EL (cell line): ENCODE results near the gene SPATC1L.
"Not testable (repeated sequence)": the region's sequence is repeated elsewhere in the genome, so short reads cannot be mapped to it uniquely, and the experiment has no call there.

ENCODE experiments used
- DNase-seq: peaks from one replicate; pipeline ENCODE4 v3.0.0-alpha.2; 2016

SPATC1L gene

DNA sequence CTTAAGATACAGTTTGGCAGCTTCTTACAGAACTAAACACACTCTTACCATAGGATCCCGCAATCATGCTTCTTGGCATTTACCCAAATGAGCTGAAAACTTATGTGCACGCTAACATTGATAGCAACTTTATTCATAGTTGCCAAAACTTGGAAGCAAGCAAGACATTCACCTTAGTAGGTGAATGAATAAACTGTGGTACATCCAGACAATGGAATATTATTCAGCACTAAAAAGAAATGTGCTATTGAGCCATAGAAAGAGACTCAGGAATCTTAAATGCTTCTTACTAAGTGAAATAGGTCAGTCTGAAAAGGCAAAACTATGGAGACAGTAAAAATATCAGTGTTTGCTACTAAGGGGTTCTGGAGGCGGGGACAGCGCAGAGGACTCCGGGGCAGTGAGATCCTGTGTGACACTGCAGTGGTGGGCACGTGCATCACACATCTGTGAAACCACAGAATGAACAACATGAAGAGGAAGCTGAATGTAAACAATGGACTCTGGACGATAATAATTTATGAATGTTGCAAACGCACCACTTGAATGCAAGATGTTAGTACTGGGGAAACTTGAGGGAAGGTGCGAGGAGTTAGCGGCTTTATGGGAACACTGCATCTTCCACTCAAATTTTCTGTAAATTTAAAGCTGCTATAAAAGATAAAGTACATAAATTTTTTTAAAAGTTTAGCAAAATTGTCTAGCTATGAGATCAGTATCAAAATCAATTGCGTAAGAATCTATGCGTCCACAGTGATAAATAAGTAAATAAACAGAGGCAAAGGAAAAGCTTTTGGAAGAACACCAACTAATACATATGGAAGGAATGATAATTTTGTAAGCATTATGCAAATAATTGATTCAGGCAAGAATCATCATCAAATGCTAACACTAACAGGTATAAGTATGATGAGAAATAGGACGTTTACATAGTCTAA lies 15.4 kb upstream of the SPATC1L start:
- no peak for DNase-seq

DNA sequence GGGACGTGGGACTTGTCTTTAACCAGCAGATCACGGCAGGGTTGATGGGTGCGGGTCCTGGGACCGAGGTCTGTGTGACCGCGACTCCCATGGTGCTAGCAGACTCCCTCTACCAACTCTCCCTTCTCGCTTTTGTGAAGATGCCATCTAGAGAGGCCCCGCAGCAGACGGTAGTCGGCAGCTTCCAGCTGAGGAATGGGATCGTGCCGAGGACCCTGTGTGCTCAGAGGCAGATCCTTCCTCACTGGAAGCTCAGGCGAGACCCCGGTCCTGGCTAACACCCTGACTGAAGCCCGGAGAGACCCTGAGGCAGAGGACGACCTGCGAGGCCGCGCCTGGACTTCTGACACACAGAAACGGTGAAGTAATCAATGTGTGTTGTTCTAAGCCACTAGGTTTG lies 12.5 kb upstream of the SPATC1L start:
- no peak for DNase-seq

DNA sequence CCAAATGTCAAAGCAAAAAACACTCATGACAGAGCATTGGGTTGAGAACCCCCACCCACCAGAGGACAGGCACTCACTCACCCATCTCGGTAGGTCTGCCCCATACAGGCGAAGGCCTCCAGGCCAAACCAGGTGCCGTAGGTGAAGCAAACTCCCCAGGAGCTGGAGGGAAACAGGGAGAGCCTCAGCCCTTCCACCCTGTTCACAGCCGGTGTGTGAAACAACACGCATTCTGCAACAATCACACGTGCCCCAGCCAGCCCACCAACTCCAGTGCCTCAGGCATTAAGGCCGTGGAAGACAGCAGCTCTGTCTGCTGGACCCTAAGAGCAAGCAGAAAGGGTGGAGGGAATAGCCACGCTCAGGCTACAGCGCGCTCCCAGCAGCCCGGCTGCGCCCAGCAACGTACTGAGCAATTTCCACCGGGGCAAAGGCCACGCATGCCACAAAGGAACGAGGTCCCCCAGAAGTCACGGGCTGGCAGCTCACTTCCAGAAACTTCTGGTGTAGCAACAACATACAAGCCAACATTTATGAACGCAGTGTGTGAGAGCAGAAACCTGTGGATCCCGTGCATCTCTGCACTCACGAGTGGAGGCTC lies 11.4 kb upstream of the SPATC1L start:
- no peak for DNase-seq

DNA sequence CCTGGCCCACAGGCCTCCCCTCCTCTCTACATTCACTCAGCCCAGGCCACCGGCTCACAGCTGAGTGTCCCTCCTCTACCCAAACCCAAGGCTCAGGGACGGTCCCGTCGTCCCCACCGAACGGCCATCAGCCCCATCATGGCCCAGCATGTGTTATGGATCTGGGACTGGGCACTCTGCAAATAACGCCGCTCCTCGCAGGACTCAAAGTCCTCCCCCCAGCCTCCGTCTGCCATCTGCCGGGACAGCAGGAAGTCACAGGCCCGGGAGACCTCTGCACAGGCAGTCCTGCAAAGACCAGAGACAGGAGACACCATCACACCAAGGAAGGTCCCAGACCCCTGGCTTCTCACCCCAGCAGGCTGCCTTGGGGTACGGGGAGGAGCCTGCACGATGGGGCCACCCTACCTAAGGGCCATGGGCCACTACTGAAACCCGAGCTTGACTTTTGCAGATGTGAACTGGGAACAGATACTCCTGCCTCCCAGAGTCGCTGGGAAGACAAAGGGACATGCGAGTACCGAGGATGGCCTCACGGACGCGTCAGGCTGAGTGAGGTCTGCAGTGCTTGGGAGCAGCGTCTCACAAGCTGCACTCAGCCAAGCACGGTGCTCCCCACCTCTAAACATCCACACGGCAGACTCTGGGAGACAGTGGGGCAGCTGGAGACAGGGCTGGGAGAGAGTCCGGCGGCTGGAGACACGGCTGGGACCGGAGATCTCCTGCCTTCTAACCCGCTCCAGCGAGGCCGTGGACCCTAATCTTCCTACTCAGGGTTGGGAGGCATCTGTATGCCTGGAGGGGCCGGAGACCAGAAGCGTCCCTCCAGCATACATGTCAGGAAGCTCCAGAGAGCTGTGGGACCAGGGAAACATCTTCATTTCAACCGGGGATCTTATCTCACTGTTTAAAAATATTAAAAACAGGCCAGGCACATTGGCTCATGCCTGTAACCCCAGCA lies 10.4 kb upstream of the SPATC1L start:
- DNase-seq: no peak

DNA sequence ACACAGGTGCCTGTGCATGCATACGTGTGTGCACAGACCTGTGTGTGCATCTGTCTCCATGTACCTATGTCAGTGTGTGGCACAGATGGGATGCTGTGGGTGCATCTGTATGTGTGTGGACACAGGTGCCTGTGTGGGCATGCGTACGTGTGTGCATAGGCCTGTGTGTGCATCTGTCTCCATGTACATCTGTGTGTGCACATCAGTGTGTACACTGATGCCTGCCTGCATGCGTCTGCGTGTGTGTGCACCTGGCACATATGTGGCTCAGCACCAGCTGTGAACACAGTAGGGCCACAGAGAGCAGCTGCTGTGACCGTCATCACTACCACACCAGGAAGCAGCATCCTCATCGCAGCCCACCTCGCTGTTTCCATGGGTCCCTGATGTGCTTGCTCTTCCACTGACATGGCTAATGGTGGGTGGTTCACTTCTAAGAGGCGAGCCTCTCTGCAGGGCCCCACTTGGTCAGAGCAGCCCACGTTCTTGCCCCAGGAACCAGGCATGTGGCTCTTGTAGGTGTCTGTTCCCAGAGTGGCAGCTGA lies 9.6 kb upstream of the SPATC1L start:
- DNase-seq: no peak

DNA sequence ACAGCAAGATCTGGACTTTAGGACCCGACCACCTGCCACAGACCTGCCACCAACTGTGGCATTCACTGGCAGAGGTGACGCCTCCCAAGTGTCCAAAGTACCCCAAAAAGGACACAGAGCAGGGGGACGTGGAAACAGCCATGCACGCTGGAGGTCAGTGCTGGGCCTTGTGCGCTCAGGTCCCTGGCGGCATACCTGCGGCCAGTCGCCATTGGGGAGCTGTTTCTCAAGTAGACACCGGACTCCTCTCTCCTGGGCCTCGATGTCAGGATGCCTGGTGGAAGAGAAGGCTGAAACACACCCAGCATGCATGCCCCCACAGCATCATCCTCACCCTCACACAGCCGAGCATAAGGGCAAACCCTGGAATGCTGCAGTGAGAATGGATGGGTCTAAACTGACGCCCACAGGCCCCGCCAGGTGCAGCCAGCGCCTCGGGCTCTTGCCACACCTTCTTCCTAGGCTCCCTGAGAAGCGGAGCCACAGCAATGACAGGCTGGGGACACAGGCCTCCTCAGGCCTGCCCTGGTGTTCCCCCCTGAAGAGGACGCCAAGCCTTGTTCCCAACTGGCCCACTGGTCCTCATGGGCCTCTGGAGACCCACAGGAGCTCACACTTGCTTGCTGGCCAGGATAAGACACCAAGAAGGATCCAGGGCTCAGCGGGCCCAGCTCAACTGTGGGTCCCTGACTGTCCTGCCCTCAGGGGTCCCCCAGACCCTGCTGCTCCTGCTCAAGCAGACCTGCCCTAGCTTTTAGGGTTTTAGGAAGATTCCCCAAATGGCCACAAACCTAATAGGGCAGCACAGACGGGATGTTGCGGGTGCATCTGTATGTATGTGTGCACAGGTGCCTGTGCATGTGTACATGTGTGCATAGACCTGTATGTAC lies 7.7 kb upstream of the SPATC1L start:
- DNase-seq: no peak

DNA sequence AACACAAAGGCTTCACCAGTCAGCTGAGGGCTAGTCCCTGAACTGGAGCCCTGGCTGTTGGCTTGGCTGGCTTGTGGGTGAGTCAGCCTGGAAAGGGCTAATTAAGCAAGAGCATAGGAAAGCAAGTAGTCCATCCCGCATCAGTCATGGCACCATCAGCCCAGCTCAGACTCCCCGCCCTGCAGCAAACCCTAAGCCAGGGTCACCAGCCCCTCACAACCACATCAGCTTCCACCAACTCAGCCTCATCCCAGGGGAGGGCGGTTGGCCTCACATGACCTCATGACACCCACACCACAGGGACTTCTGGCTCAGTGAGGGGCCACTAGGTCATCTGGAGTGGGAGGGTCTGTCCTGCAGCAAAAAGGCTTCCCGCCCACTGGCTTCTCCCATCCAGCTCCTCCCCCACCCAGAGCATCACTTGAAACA lies 7.0 kb upstream of the SPATC1L start:
- DNase-seq: peak; percentile 81

DNA sequence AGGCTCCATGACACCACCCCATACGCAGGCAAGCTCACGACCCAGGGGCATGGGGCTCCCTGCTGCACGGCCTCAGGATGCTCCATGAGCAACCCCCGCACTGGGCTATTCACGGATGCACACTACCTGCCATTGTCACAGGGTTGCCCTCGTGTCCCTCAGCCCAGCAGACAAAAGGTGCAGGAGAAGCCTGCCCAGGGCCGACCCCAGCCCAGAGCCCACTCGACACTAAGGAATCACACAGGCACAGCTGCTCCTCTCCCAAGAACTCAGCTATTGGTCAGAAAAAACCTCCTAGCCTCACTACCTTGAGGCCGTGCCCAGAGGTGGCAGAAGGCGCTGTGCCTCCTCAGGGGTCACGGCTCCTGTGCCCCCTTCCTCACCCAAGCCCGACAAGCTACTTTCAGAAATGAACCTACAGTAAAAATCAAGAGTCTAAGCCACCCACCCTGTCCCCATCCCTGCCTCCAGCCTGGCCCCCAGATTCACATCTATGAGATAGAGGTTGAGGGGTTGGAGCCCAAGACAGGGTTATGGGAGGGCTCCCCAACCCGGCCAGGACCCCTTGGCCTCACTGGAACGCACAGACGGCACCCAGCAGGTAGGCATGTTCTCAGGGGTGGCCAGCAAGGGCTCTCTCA lies 6.4 kb upstream of the SPATC1L start:
- DNase-seq: no peak

DNA sequence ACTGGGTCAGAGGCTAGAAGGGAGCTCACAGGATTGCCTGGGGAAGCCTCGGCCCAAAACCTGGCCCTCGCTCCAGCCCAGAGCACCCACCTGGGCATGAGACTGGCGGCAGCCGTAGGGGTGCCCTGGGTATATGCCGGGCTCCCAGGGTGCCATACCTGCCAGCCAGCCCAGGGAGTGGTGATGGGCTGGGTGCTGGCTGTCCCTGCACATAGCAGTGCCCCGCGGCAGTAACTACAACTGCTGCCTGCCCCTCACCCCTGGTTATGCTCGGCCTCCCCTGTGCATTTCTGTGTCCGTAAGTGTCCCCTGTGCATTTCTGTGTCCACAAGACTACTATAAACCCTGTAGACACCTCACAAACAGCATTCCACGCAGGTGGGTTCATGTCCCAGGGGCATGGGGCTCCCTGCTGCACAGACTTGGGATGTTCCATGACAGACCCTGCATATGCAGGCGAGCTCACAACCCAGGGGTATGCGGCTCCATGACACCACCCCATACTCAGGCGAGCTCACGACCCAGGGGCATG lies 5.8 kb upstream of the SPATC1L start:
- no peak for DNase-seq

DNA sequence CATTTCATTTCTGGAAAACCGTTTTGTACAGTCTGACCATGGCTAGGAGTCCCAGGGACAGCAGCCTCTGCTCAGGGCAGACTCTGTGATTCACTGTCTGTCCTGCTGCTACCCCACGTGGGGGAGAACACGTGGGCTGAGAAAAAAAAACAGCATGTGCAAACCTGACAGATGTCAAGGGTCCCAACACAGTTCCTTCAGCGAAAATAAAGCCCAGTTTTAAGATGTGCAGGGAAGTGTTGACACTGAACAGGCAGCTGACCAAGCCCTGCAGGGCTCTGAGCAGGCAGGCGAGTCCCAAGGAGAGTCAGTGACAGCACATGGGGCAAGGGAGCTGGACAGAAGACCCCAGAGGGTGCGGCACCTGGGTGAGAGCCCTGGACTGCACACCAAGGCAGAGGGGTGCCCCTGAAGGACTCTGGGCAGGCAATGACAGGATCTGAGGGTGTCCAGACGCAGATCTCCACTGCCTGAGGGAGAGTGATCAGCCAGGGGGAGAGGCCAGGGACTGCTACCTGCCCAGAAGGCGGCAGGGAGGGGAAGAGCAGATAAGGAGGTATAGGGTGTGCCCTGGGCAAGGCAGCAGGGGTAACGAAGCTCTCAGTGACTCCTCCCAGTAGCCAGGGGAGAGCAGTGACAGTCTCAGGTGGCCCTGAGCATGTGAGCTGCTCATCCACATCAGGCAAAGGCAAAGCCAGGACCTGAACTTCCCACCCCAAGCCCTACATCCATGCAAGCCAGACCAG lies 5.1 kb upstream of the SPATC1L start:
- peak; percentile 52 for DNase-seq

DNA sequence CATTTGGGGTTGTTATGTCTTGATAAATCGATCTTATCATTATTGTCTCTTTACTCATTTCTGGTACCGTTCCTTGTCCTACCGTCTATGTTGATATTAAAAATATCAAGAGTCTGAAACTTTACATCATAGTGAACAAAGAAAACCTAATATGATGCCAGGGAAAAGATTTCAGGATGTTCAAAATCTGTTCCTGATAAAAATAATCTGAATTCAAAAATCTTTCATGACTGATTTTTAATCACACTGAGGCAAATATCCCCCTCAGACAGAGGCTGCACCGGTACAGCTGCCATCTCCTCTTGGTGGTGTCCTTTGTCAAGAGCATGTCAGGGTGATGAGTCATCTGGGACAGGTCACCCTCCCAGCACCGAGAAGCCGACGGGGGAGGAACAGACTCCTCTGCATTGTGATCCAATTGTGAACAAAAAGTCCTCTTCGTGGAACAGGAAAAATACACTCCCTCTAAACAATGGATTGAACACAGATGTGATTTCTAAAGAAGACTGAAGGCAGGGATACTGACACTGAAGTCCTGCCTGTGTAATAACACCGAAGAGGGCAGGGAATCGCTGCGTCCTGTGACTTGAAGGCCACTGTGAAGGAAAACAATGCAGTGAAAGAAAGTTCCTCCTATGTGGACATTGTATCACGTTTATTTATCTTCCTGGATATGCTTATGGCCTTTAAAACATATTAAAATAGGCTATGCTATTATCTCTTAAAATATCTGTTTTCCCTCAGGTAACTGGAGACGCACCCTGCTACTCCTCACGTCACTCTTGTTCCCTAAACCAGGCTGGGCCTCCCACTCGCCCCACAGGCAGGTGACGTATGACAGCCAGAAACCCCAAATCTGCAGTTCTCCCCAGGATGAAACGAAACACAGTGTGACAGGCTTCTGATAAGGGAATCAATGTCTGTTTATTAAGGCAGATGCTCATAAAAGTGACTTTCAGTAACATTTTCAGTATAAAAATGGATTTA lies 4.3 kb upstream of the SPATC1L start:
- peak; percentile 76 for DNase-seq

DNA sequence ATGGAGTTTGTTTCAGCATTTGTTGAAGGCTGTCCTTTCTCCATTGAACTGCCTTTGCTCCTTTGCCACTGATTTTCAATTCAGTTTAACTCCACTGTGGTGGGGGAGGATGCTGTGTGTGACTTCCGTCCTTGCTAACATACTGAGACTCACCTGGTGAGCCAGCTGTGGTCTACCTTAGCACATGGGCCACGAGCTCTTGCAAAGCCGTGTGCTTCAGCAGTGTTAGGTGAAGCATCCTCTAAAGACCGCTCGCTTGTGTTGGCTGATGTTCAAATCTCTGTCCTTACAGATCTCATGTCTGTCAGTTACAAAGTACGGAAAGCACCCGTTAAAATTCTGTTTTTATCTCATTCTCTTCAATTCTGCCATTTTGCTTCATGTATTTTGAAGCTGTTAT lies 3.6 kb upstream of the SPATC1L start:
- DNase-seq: no peak

DNA sequence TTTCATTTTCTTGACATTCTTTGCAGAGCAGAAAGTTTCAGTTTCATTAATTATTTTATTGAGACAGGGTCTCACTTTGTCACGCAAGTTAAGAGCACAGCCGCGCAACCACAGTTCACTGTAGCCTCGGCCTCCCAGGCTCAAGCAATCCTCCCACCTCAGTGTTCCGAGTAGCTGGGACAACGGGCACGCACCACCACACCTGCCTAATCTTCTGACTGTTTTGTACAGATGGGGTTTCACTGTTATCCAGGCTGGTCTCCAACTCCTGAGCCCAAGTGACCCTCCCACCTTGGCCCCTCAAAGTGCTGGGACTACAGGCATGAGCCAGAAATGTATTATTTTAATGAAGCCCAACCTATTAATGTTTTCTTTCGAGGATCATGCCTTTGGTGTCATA lies 3.0 kb upstream of the SPATC1L start:
- no peak for DNase-seq

DNA sequence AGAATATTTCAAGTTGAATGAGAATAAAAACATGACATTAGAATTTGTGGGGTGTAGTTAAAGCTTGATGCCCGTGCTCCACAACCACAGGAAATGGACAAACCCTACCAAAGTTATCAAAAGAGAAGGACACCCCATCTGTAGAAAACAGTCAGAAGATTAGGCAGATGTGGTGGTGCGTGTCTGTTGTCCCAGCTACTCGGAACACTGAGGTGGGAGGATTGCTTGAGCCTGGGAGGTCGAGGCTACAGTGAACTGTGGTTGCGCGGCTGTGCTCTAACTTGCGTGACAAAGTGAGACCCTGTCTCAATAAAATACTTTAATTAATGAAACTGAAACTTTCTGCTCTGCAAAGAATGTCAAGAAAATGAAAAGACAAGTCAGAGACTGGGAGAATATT lies 1.5 kb upstream of the SPATC1L start:
- no peak for DNase-seq

DNA sequence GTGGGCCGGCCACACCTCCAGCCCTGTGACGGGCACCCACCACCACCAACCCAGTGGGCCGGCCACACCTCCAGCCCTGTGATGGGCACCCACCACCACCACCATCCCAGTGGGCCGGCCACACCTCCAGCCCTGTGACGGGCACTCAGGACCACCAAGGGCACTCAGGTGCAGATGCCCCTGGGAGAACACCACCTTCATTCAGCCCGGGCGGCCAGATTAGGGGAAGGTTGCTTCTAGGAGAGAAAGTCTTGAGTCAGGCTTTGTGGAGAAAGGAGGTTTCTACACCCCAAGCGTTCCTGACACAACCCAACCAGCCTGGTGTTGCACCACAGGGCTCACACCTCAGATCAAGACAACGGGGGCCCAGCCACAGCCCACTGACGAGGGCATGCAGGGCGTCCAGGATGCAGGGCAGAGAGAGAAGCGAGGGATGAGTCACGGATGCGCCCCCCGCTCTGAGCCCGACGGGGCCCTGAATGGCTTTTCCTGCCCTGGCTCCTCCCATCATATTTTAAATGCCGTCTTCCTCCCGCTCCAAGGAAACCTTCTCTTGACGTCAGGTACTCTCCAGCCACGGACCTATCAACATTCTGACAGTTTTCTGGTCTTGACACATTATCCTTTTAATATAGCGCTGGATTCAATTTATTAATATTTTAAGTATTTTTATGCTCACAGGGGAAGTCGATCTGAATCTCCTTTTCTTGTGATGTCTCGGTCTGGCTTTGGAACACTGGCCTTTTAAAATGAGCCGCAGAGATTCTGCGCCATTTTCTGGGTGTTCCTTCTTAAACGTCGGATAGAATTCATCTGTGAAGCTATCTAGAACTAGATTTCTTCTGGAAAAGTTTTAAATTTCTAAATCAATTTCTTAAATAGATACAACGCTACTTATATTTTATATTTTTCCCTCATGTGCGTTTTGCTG lies 631 bp upstream of the SPATC1L start:
- DNase-seq: peak; percentile 67

DNA sequence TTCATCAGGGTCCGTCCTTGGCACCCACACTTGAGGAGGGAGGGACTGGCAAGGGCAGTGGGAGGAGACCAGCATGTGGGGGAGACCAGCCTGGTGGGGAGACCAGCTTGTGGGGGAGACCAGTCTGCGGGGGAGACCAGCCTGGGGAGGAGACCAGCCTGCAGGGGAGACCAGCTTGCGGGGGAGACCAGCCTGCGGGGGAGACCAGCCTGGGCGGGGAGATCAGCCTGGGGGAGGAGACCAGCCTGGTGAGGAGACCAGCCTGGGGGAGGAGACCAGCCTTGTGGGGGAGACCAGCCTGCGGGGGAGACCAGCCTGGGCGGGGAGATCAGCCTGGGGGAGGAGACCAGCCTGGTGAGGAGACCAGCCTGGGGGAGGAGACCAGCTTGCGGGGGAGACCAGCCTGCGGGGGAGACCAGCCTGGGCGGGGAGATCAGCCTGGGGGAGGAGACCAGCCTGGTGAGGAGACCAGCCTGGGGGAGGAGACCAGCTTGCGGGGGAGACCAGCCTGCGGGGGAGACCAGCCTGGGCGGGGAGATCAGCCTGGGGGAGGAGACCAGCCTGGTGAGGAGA lies 836 bp downstream of the SPATC1L start:
- DNase-seq: not testable (repeated sequence)

DNA sequence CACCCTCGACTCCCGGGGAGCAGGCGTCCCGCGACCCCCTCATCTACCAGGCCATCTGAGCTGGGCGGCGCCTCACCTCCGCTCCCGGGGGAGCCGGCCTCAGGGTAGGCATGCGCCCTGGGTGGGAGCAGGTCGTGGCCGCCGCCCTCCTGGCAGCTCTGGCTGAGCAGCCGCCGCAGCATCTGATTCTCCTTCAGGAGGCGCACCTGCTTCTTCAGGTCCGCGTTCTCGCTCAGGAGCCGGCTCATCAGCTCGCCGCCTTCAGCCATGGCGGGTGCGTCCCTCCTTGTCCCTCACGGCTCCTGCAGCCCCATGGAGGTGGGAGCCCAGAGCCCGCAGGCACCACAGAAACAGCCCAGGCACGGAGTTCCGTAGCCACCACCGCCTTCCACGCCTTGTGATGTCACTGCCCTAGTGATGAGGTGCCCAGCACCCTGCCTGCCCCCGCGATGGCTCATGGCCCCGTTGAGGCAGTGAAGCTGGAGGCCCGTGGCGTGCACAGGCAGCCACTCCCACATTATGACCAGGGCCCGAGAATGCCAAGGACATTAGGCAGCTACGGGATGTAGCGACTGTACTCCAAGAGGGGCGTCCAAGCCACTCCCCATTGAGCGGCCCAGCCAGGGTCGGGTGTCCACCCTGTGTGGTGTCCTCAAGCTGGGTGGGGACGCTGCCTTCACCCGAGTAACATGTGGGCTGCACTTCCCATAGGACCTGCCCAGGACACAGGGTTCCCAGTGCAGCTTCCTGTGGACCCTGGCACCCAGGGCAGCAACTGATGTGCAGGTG lies 1.5 kb downstream of the SPATC1L start:
- no peak for DNase-seq
